Muscle of arm (tissue), 12 donors: ENCODE results near the gene SPHK1. TPM values are rescaled to one million over a fixed set of nuclear protein-coding genes. Genes with fewer than 3 reads are reported as not detected.
A peak's percentile ranks its signal among the peaks of the same experiment; 100 is the strongest.

Source experiments
- DNase-seq: peaks from one replicate; pipeline ENCODE4 v3.0.0-alpha.2; 2013
- polyA plus RNA-seq, 12 donors: library from polyadenylated mRNA; unstranded; fragments of 120-200 nt; gene quantifications; one replicate each; pipeline ENCODE4 v1.2.1, GENCODE V29; 2013; ENCODE audit not compliant: insufficient read length in 12 of 12

SPHK1 gene
- polyA plus RNA-seq, 12 donors, result 0.91 to 4.8 (median 1.6) TPM; not detected in 2

- DNase-seq, result no peak
Measured at GRCh38 chr17:76405967-76406647, 21.7 kb downstream of the SPHK1 start.

- DNase-seq, result no peak
Measured at GRCh38 chr17:76407509-76407908, 23.1 kb downstream of the SPHK1 start.

- no peak for DNase-seq
Measured at GRCh38 chr17:76408037-76408849, 23.8 kb downstream of the SPHK1 start.

- DNase-seq, result no peak
Measured at GRCh38 chr17:76410328-76410965, 26.0 kb downstream of the SPHK1 start.

GRCh38 chr17:76411247-76411646 lies 26.8 kb downstream of the SPHK1 start:
- DNase-seq, result no peak

GRCh38 chr17:76414334-76415295 lies 30.2 kb downstream of the SPHK1 start:
- peak; percentile 68 for DNase-seq

- no peak for DNase-seq
Measured at GRCh38 chr17:76415786-76416185, 31.4 kb downstream of the SPHK1 start.

GRCh38 chr17:76416457-76416856 lies 32.0 kb downstream of the SPHK1 start:
- DNase-seq, result no peak

GRCh38 chr17:76416899-76417298 lies 32.5 kb downstream of the SPHK1 start:
- no peak for DNase-seq

- no peak for DNase-seq
Measured at GRCh38 chr17:76417499-76418143, 33.2 kb downstream of the SPHK1 start.

- no peak for DNase-seq
Measured at GRCh38 chr17:76419576-76420260, 35.3 kb downstream of the SPHK1 start.

GRCh38 chr17:76420356-76421043 lies 36.1 kb downstream of the SPHK1 start:
- DNase-seq, result no peak

- no peak for DNase-seq
Measured at GRCh38 chr17:76421044-76421407, 36.6 kb downstream of the SPHK1 start.

- no peak for DNase-seq
Measured at GRCh38 chr17:76422406-76422805, 38.0 kb downstream of the SPHK1 start.

- no peak for DNase-seq
Measured at GRCh38 chr17:76422860-76423259, 38.5 kb downstream of the SPHK1 start.

- DNase-seq, result no peak
Measured at GRCh38 chr17:76426853-76427252, 42.4 kb downstream of the SPHK1 start.

GRCh38 chr17:76427501-76428231 lies 43.3 kb downstream of the SPHK1 start:
- no peak for DNase-seq

GRCh38 chr17:76428511-76428910 lies 44.1 kb downstream of the SPHK1 start:
- no peak for DNase-seq

GRCh38 chr17:76431509-76431908 lies 47.1 kb downstream of the SPHK1 start:
- no peak for DNase-seq
